ENCODE measurements around the gene EMILIN2.

Gene EMILIN2

DNA sequence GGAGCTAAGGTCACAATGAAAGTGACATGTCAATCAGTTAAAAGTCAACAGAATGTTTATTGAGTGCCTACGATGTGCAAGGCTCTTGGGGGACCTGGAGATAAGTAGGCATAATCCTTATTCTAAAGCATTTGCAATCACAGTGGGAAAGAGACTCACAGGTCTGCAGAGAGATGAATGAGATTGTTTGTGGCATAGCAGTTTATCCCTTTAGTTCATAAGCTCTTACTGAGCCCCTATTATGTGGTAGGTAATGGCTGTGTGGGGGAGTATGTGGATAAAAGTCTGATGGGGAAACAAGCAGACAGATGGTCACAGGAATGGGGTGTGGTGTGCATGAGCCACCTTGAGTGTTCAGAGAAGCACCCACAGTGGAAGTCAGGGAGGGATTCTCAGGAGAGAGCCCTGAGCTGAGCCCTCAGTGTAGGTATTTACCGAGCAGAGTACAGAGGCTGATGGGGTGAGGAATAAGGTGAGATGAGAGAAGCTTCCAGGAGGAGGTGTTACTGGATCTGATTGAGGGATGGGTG is 48.1 kb downstream of the EMILIN2 start:
- Histone ChIP-seq H4K20me1 (ENCODE audit: control insufficient read depth, insufficient read depth, low read depth, low read length) (no peaks in the 10 kb centered on the region), H3K4me2 (ENCODE audit: low read length) (no peak overlapping the region), H3K9me3 (ENCODE audit: control insufficient read depth, insufficient read depth, low read length) (no peaks in the 10 kb centered on the region), H3K4me3 (ENCODE audit: low read length) (no peak overlapping the region), H3K27ac (ENCODE audit: low read depth, low read length) (no peak overlapping the region), H3K4me1 (ENCODE audit: control insufficient read depth, low read length) (peaks cover 8% of the 10 kb centered on the region), H3F3A (ENCODE audit: control insufficient read depth, insufficient read depth) (no peaks in the 10 kb centered on the region), H3K36me3 (ENCODE audit: control insufficient read depth, low read length) (no peaks in the 10 kb centered on the region), H3K9me2 (replicated peaks; ENCODE audit: control insufficient read depth, low read length) (no peaks in the 10 kb centered on the region), H3K79me2 (ENCODE audit: control insufficient read depth, low read length) (no peaks in the 10 kb centered on the region), H3K27me3 (ENCODE audit: control insufficient read depth, low read length) (peaks cover 3% of the 10 kb centered on the region)
- TF ChIP-seq, protein P1, sequence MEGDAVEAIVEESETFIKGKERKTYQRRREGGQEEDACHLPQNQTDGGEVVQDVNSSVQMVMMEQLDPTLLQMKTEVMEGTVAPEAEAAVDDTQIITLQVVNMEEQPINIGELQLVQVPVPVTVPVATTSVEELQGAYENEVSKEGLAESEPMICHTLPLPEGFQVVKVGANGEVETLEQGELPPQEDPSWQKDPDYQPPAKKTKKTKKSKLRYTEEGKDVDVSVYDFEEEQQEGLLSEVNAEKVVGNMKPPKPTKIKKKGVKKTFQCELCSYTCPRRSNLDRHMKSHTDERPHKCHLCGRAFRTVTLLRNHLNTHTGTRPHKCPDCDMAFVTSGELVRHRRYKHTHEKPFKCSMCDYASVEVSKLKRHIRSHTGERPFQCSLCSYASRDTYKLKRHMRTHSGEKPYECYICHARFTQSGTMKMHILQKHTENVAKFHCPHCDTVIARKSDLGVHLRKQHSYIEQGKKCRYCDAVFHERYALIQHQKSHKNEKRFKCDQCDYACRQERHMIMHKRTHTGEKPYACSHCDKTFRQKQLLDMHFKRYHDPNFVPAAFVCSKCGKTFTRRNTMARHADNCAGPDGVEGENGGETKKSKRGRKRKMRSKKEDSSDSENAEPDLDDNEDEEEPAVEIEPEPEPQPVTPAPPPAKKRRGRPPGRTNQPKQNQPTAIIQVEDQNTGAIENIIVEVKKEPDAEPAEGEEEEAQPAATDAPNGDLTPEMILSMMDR (IDR thresholded peaks at IDR 0.05; ENCODE audit: low read depth, low read length, poor library complexity, severe bottlenecking) = no peak
- TF ChIP-seq EZH2phosphoT487 (IDR thresholded peaks at IDR 0.05; ENCODE audit: borderline replicate concordance, low read length) = no peak

DNA sequence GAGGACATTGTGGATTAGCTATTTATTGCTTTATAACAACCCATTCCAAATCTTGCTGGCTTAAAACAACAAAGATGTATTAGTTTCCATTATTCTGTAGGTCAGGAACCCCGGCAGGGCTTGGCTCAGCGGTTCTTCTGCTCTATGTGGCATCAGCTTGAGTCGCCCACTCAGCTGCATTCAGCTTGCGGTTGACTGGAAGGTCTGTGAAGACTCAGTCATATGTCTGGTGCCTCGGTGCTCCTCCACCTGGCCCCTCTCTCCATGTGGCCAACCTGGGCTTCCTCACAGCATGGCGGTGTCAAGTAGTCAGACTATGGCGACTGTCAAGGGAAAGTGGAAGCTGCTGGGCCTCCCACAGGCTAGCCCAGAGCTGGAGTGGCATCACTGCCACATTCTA is 48.6 kb downstream of the EMILIN2 start:
- Histone ChIP-seq H3K9me2 (replicated peaks; ENCODE audit: control insufficient read depth, low read length) (no peaks in the 10 kb centered on the region), H3K36me3 (ENCODE audit: control insufficient read depth, low read length) (no peaks in the 10 kb centered on the region), H3K4me1 (ENCODE audit: control insufficient read depth, low read length) (peaks cover 8% of the 10 kb centered on the region), H3K79me2 (ENCODE audit: control insufficient read depth, low read length) (no peaks in the 10 kb centered on the region), H4K20me1 (ENCODE audit: control insufficient read depth, insufficient read depth, low read depth, low read length) (no peaks in the 10 kb centered on the region), H3K27me3 (ENCODE audit: control insufficient read depth, low read length) (no peaks in the 10 kb centered on the region; the same call in 1 of the 2 replicates), H3F3A (ENCODE audit: control insufficient read depth, insufficient read depth) (no peaks in the 10 kb centered on the region), H3K27ac (ENCODE audit: low read depth, low read length) (no peak overlapping the region), H3K4me3 (ENCODE audit: low read length) (no peak overlapping the region), H3K9me3 (ENCODE audit: control insufficient read depth, insufficient read depth, low read length) (no peaks in the 10 kb centered on the region), H3K4me2 (ENCODE audit: low read length) (no peak overlapping the region)
- no peak for TF ChIP-seq EZH2phosphoT487 (IDR thresholded peaks at IDR 0.05; ENCODE audit: borderline replicate concordance, low read length)
- TF ChIP-seq, protein P1 (IDR thresholded peaks at IDR 0.05; ENCODE audit: low read depth, low read length, poor library complexity, severe bottlenecking) = no peak

DNA sequence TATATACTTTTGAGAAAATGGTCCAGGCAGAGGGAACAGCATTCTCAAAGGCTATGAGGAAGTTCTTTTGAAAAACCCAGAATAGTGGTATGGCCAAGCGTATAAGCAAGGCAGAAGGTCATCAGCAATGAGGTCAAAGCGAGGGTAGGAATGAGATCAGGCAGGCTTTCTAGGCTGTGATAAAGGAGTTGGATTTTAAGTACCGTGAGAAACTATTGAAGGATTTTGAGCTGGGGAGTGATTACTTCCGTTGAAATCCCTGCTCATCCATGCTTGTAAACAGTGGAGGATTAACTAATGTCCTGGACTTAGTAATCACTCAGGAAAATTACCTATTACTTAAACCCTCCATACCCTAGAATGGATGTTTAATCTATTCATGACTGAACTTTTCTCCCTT is 50.2 kb downstream of the EMILIN2 start:
- Histone ChIP-seq H3K4me1 (ENCODE audit: control insufficient read depth, low read length) (peaks cover 8% of the 10 kb centered on the region), H3K79me2 (ENCODE audit: control insufficient read depth, low read length) (no peaks in the 10 kb centered on the region), H3F3A (ENCODE audit: control insufficient read depth, insufficient read depth) (no peaks in the 10 kb centered on the region), H3K36me3 (ENCODE audit: control insufficient read depth, low read length) (no peaks in the 10 kb centered on the region), H3K27ac (ENCODE audit: low read depth, low read length) (no peak overlapping the region), H3K4me3 (ENCODE audit: low read length) (no peak overlapping the region), H3K9me3 (ENCODE audit: control insufficient read depth, insufficient read depth, low read length) (no peaks in the 10 kb centered on the region), H3K27me3 (ENCODE audit: control insufficient read depth, low read length) (no peaks in the 10 kb centered on the region), H3K9me2 (replicated peaks; ENCODE audit: control insufficient read depth, low read length) (no peaks in the 10 kb centered on the region), H4K20me1 (ENCODE audit: control insufficient read depth, insufficient read depth, low read depth, low read length) (no peaks in the 10 kb centered on the region), H3K4me2 (ENCODE audit: low read length) (no peak overlapping the region)
- TF ChIP-seq EZH2phosphoT487 (IDR thresholded peaks at IDR 0.05; ENCODE audit: borderline replicate concordance, low read length) = no peak
- TF ChIP-seq, protein P1 (IDR thresholded peaks at IDR 0.05; ENCODE audit: low read depth, low read length, poor library complexity, severe bottlenecking) = no peak
